GM18951 (cell line): Measurements from ENCODE around the gene ZNF350.
"Not testable (repeated sequence)": the region's sequence is repeated elsewhere in the genome, so short reads cannot be mapped to it uniquely, and the experiment has no call there.

Source experiments
- POLR2A ChIP-seq: IDR thresholded peaks from 4 replicates; pipeline ENCODE4 v1.6.1; 2011; ENCODE audit warnings: mild to moderate bottlenecking; ENCODE audit not compliant: insufficient read length, insufficient read depth; ENCODE audit errors: extremely low read depth
- in situ Hi-C: fragments of 300-500 bp; cut with MboI; formaldehyde crosslinking; loops from one replicate; pipeline ENCODE4 v1.12.0; 2022; ENCODE audit warnings: low sequenced_read_pairs, mixed read lengths, inconsistent platforms; ENCODE audit not compliant: unreplicated experiment

The ZNF350 gene

GRCh38 chr19:51986309-51987291, at the start of gene ZNF350:
Gene ZNF350 (minus strand): TSS chr19:51986840. CDS start chr19:51974360, 12,480 bp downstream.
- peak; percentile 56 for TF ChIP-seq POLR2A
- in situ Hi-C loops, result no loop called here

- in situ Hi-C loops, result no loop called here
- TF ChIP-seq POLR2A, result no peak
Observed at GRCh38 chr19:52034051-52034728, 47.5 kb upstream of the ZNF350 start.

DNA sequence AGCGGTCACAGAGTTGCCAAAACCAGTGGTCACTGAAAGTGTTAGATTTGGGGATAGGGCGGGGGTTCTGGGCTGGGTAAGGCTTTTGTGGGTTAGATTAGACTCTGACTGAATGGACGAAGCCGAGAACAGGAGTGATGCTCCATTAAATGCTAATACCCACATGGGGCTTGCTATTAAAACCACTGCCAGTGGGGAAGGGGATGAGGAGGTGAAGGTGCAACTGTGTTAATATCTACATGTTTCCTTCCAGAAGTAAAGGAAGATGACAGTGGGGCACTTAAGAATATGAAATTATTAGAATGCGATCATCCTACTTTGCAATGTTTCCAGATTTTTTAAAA, 42.1 kb upstream of the ZNF350 start:
- no peak for TF ChIP-seq POLR2A
- in situ Hi-C loops, result no loop called here

DNA sequence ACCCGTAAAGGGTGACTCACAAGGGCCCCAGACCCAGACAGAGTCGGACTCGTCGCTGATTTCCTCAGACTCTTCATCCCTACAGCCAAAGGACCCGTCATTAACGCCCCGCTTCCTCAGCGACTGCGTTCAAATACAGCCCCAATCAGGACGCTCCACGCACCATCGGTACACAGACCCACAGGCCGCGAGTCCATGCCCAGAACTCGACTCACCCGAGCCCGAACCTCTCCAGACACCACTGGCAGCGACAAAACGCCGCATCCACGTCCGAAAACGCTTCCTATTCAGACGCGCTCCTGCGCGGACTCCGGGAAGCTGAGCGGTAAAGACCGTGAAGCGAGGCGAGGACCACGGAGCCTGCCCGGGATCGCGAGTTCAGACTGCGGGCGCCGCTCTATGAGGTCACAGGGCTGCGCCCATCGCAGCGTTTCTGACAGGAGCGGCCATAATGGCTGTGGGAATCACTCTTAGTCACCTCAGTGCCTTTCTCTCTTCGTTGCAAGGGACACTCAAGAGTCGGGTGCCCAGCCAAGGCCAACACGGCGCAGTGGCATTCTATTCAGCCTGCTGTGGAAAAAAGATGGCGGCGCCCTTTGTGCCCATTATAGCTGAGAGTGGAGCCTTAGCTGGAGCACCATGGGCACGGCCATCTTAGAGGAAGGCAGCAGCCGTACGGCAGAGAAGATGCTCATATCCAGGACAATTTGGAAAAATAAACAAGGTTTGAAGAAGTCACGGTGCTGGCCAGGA, 41.6 kb upstream of the ZNF350 start, which contains the start of gene ZNF614:
Gene ZNF614, minus strand, starts transcription at position 353 of the 753 bp plus-strand sequence. CDS start 2,634 bp downstream, outside the sequence.
- in situ Hi-C loops, result no loop called here
- peak; percentile 89 for TF ChIP-seq POLR2A

- in situ Hi-C loops, result not testable (repeated sequence)
Observed at GRCh38 chr19:52026255-52026990, 39.8 kb upstream of the ZNF350 start.

- in situ Hi-C loops, result not testable (repeated sequence)
Observed at GRCh38 chr19:52024478-52024877, 37.8 kb upstream of the ZNF350 start.

- no peak for TF ChIP-seq POLR2A
- in situ Hi-C loops, result no loop called here
Observed at GRCh38 chr19:52022193-52022592, 35.6 kb upstream of the ZNF350 start.

- TF ChIP-seq POLR2A, result no peak
- in situ Hi-C loops, result no loop called here
Observed at GRCh38 chr19:52020506-52020905, 33.9 kb upstream of the ZNF350 start.

DNA sequence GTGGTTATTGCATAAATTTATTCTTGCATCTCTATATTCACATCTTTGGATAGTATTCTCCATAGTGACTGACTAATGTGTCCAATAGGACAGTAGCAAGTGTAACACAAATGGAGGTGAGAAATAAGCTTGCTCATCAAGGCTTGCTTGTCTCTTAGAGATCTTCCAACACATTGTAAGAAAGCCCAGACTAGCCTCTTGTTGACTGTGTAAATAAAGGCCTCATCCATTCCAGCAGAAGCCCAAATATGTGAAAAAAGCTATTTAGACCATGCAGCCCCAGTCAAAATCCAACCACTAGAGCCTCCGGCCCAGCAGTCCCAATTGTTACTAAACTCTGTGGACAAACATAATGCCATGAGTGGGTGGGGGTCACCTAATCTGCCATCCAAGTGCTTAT, 24.0 kb upstream of the ZNF350 start:
- TF ChIP-seq POLR2A, result no peak
- in situ Hi-C loops, result no loop called here

DNA sequence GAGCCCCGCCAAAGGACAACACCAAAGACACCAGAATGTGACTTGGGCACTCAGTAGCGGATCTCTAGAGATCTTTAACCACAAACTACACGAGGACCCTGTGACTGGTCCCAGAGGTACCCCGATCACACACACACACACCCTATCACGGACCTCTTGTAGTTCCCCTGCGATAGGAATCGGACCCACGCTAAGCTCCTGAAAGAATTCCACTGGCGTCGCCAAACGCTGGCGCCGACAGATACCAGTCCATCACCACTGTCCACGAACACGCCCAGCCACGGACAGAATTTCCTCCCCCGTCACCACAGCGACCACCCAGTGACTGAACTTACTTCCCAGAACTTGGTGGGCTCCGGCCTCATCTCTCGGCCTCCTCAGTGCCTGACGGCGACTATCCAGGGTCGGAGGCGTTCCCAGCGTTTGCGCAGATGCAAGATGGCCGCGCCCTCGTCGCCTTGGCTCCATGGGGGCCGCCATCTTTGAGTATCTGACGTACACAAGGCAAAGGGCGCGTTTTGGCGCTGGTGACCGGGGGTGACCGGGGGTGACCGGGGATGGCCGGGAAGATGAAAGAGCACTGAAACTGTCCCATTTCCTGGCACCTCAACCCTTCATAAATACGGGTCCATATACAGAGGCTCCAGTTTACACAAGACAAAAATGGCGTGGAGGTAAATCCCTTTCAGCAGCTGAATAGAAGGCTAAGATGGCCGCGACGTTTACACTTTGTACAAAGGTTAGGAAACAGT, 21.3 kb upstream of the ZNF350 start, which contains the start of gene ZNF615:
Gene ZNF615, minus strand, starts transcription at position 406 of the 752 bp plus-strand sequence. CDS start 4,500 bp downstream, outside the sequence.
- in situ Hi-C loops, result no loop called here
- TF ChIP-seq POLR2A, result peak; percentile 61

GRCh38 chr19:52007451-52007805, 20.8 kb upstream of the ZNF350 start:
- no peak for TF ChIP-seq POLR2A
- in situ Hi-C loops, result no loop called here

DNA sequence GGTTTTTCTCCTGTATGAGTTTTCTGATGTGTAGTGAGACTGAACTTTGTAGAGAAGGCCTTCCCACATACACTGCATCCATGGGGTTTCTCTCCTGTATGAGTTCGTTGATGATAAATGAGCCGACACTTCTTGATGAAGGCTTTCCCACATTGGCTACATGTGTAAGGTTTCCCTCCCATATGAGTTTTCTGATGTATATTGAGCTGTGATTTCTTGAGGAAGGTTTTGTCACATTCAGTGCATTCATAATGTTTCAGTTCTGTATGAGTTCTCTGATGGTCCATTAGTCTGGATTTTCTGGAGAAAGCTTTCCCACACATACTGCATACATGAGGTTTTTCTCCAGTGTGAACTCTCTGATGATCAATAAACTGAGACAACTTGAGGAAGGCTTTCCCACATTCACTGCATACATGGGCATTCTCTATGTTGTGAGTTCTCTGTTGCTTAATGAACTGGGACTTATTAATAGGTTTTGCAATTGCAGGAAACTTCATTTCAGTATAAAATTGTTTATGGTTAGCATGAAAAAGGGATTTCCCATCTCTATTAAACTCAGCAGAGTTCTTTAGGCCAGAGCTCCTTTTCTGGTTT, 7.5 kb upstream of the ZNF350 start:
- no peak for TF ChIP-seq POLR2A
- in situ Hi-C loops, result no loop called here
